ENCODE data around the gene TMEM219. TPM values are rescaled to one million over a fixed set of nuclear protein-coding genes. Genes with fewer than 3 reads are reported as not detected.

Gene TMEM219
- total and polyA plus RNA-seq, 9 of the 15 experiments (the other 6 are each of a cell fraction or from before 2014, with no cell fraction given) = 35.3 to 62.8 (median 55.5) TPM

DNA sequence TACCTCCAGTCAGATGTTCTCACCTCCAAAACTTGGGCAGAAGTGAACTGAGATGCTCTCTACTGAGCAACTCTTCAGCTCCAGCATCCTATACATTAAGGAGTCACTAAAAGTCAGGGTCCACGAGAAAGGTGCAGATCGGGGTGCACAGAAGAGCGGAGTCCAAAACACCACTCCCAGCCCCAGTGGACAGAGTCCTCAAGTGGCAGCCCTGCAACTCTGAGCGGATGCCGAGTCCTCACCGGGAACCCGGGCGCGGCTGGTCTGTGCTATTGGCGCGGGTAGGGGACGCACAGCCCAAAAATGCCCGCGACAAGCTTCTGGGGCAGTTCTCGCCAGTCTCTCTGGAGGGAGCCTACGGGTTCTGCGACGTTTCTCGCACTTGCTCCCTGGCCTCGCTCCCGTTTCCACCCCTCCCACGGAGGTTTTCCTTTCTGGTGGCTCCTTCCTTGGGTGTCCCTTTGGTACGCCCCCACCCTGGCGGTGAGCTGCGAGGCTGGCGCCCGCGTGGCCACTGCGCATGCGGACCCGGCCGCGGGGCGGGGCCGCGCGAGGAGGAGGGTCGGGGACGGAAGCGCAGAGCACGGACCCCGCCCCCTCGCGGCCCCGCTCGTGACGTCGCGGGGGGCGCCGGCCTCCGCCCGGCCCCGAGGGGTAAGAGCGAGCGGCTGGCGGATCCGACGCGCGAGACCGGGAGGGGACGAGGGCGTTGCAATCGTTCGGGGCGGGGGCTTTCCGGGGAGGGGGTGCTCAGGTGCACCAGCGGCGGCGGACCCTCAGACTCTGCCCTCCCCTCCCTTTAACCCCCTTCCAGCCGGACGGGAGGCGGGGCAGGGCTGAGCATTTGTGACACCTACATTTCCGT lies at the start of gene TMEM219 (continued):
- TF ChIP-seq, protein P1, sequence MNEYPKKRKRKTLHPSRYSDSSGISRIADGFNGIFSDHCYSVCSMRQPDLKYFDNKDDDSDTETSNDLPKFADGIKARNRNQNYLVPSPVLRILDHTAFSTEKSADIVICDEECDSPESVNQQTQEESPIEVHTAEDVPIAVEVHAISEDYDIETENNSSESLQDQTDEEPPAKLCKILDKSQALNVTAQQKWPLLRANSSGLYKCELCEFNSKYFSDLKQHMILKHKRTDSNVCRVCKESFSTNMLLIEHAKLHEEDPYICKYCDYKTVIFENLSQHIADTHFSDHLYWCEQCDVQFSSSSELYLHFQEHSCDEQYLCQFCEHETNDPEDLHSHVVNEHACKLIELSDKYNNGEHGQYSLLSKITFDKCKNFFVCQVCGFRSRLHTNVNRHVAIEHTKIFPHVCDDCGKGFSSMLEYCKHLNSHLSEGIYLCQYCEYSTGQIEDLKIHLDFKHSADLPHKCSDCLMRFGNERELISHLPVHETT (CRISPR knock-in tag; conservative IDR thresholded peaks at IDR 0.05 in 1 of 2, IDR thresholded peaks at IDR 0.05 in 1 of 2) = 0 out of 4 replicates have a peak, but pooled peaks of 1 of the 2 experiments have one; percentile 54
- peak; percentile 90 to 96 for TF ChIP-seq MAZ (CRISPR knock-in tag; conservative IDR thresholded peaks at IDR 0.05 in 1 of 2, IDR thresholded peaks at IDR 0.05 in 1 of 2)
- peak; percentile 37; the same call in 1 of the 2 replicates for TF ChIP-seq NFIC (IDR thresholded peaks at IDR 0.05)
- peak; percentile 99 for TF ChIP-seq ATF7 (IDR thresholded peaks at IDR 0.05)
- no peak for TF ChIP-seq HEY1 (CRISPR knock-in tag; IDR thresholded peaks at IDR 0.05; ENCODE audit: borderline replicate concordance)
- TF ChIP-seq KDM1A (IDR thresholded peaks at IDR 0.05) = no peak
- peak; percentile 53 for TF ChIP-seq TAF1 (IDR thresholded peaks at IDR 0.05; ENCODE audit: control insufficient read depth, extremely low read depth, insufficient read depth, low read length, severe bottlenecking)
- 0 out of 2 replicates have a peak, but pooled peaks have one; percentile 61 for TF ChIP-seq ETV5 (CRISPR knock-in tag; IDR thresholded peaks at IDR 0.05; ENCODE audit: low read depth)
- TF ChIP-seq, protein P2, sequence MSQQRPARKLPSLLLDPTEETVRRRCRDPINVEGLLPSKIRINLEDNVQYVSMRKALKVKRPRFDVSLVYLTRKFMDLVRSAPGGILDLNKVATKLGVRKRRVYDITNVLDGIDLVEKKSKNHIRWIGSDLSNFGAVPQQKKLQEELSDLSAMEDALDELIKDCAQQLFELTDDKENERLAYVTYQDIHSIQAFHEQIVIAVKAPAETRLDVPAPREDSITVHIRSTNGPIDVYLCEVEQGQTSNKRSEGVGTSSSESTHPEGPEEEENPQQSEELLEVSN (IDR thresholded peaks at IDR 0.05; ENCODE audit: borderline replicate concordance in 1 of 2, extremely low read depth in 1 of 2, insufficient read depth in 1 of 2, insufficient read length in 1 of 2, low read depth in 1 of 2, low read length in 1 of 2, poor library complexity in 1 of 2, severe bottlenecking in 1 of 2) = peak; percentile 43 to 57
- TF ChIP-seq PML (IDR thresholded peaks at IDR 0.05; ENCODE audit: low read length) = peak; percentile 28; the same call in 1 of the 2 replicates
- TF ChIP-seq ELF1 (tag; IDR thresholded peaks at IDR 0.05) = no peak; the same call in 1 of the 2 replicates
- no peak for TF ChIP-seq PYGO2 (tag; IDR thresholded peaks at IDR 0.05)
- TF ChIP-seq GABPA (tag; conservative IDR thresholded peaks at IDR 0.05; ENCODE audit: low read depth) = peak; percentile 29
- TF ChIP-seq MBD1 (CRISPR knock-in tag; IDR thresholded peaks at IDR 0.05) = no peak
- TF ChIP-seq, protein P3, sequence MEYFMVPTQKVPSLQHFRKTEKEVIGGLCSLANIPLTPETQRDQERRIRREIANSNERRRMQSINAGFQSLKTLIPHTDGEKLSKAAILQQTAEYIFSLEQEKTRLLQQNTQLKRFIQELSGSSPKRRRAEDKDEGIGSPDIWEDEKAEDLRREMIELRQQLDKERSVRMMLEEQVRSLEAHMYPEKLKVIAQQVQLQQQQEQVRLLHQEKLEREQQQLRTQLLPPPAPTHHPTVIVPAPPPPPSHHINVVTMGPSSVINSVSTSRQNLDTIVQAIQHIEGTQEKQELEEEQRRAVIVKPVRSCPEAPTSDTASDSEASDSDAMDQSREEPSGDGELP (CRISPR knock-in tag; IDR thresholded peaks at IDR 0.05; ENCODE audit: borderline replicate concordance) = peak; percentile 44; the same call in 1 of the 2 replicates
- TF ChIP-seq NBN (IDR thresholded peaks at IDR 0.05; ENCODE audit: low read depth) = 0 out of 2 replicates have a peak, but pooled peaks have one; percentile 31
- peak; percentile 72 for TF ChIP-seq POLR2AphosphoS5 (IDR thresholded peaks at IDR 0.05; ENCODE audit: control insufficient read depth, insufficient read depth, low read depth, low read length)
- no peak for TF ChIP-seq NR2C2 (CRISPR knock-in tag; IDR thresholded peaks at IDR 0.05)
- peak; percentile 36 for TF ChIP-seq NR2C2 (tag; IDR thresholded peaks at IDR 0.05)
- TF ChIP-seq ZNF778 (CRISPR knock-in tag; IDR thresholded peaks at IDR 0.05) = no peak
- TF ChIP-seq U2AF2 (optimal IDR thresholded peaks at IDR 0.05; ENCODE audit: low read depth, low read length) = no peak
